ENCODE measurements around the gene NCAPG2. TPM values are rescaled to one million over a fixed set of nuclear protein-coding genes. Genes with fewer than 3 reads are reported as not detected.
"Not testable (repeated sequence)": the region's sequence is repeated elsewhere in the genome, so short reads cannot be mapped to it uniquely, and the experiment has no call there.

Gene NCAPG2
- total RNA-seq, 1 donor from 2014 or later, result 12.7 TPM

DNA sequence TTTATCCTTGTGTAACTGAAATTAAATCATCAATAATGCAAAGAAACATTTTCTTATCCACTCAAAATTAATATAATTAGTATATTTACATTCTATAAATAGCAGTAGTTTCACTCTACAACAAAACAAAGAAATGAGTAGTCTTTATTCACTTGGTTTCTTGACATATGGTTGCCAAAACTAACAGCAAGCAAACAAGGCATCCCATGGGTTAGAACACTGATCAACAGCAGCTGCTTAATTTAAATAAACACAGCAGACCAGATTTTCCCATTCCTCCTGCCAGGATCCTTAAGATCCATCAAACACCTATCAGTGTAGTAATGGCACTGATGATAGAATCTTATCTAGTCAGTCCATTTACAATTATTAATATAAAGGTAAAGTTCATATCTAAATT is 22.1 kb downstream of the NCAPG2 start:
- DNase-seq (ENCODE audit: extremely low read depth, low read depth, low spot score), result no peak

DNA sequence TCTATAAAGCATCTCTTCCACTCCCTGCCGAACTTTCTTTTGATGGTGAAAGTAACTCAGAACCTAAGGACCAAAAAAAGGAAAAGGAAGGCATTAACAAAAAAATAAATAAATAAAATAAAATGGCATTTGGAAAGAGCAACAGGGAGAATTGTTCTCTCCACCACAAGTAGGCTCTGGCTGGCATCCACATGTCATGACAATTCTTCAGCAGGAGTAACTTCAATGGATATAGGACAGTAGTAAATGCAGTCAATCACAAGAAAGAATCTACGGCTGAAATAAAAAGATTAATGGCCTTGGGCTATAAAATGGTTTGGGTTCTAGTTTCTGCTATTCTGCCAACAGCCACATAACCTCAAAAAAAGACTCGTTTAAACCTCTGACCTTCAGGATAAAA is 23.9 kb downstream of the NCAPG2 start:
- no peak for DNase-seq (ENCODE audit: extremely low read depth, low read depth, low spot score)

DNA sequence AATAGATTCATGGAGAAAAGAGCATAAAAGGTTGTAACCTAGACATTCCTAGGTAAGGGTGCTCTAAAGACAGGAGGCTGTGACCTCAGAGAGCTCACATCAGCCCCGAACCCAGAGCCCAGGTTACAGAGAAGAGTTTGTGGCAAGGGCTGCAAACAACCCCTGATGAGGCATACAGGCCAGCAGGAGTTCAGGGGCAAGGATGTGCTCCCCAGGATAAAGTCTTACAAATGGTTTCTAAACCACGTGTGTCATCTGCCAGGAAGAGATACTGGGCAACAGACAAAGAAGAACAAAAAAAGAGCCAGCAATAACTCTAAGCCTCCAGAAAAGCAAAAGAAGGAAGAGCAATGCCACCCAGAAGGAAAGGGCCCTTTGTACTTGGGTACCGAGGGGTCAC is 27.7 kb downstream of the NCAPG2 start:
- no peak for DNase-seq (ENCODE audit: extremely low read depth, low read depth, low spot score)

DNA sequence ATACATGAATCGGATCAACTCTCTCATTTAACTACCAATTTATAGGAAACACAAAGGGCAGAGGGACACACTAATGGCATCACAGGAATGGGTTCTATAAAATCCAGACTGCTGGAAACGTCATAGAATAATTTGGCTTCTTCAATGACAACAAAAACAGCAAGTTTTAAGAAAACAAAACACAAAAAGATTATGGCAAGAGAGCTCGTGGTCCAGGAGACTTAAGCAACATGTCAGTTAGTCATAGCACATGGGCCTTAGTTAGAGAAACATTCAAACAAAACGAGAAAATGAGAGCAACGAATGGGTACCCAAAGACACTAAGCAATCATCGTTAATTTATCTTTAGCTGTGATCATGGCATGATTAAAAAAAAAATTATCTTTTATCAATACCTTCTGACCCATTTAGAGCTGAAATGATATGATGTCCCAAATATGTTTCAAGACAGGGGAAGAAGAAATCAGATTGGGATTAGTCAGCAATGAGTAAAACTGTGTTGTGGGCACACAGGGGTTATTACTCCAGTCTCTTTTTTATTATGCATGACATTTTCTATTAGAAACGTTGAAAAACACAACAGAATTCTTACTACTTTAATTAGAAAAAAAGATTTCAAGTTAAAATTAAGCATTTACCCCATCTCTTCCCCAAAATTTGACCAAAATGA is 28.3 kb downstream of the NCAPG2 start:
- DNase-seq (ENCODE audit: extremely low read depth, low read depth, low spot score), result no peak

DNA sequence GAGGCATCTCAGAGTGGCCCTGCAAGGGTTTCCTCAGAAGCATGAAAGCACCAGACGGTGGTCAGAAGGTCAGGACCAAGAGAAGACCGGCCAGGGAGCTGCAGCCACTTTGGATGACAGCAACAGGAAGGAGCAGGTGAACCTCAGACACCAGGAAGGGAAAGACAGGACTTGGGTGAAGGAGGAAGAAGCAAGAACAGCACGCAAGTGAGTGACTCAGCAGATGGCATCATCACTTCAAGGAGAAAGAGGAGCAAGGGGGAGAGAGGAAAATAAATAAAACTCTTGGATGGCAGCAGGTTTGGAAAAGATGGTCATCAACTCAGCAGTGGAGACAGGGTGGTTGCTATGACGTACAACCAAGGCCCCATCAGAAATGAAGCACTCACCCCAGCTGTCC is 31.6 kb downstream of the NCAPG2 start:
- no peak for DNase-seq (ENCODE audit: extremely low read depth, low read depth, low spot score)

DNA sequence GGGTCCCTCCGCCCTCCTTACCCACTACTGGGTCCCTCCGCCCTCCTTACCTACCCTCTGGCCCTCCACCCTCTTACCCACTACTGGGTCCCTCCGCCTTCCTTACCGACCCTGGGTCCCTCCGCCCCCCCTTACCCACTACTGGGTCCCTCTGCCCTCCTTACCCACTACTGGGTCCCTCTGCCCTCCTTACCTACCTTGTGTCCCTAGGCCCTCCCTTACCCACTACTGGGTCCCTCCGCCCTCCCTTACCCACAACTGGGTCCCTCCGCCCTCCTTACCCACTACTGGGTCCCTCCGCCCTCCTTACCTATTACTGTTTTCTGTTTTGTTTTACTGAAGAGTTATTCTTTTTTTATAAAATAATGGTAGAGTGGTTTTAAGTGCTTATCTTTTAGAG is 36.5 kb downstream of the NCAPG2 start:
- DNase-seq (ENCODE audit: extremely low read depth, low read depth, low spot score), result not testable (repeated sequence)

DNA sequence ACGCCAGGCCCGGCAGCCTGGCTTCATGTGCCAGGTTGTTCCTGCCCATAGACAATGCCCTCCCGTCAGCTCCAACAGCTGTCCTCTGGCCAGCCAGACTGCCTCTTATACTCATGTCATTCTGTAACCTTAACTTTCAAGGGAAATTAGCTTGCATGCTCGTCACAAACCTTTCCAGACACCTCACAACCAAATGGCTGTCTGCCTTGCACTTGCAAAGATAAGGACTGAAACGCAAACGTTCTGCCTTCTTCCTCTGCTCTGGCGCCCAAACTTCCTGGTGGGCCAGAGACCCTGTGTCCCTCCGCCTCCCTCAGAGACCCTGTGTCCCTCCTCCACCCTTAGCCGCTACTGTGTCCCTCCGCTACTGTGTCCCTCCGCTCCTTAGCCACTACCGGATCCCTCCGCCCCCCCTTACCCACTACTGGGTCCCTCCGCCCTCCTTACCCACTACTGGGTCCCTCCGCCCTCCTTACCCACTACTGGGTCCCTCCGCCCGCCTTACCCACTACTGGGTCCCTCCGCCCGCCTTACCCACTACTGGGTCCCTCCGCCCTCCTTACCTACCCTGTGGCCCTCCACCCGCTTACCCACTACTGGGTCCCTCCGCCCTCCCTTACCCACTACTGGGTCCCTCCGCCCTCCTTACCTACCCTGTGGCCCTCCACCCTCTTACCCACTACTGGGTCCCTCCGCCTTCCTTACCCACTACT is 37.5 kb downstream of the NCAPG2 start:
- DNase-seq (ENCODE audit: extremely low read depth, low read depth, low spot score), result not testable (repeated sequence)

DNA sequence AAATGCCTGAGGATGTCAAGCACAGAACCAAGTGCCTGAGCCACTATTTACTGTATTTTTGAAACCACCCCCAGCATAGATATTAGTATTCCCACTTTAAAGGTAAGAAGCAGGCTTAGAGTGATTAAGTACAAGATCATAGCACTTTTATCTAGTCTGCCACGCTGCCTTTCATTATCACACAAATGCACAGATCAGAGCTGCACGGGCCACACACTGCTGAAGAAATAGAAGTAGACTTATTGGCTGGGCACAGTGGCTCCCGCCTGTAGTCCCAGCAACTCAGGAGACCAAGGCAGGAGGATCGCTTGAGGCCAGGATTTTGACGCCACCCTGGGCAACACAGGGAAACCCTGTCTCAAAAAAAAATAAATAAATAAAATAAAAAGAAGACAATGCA is 38.2 kb downstream of the NCAPG2 start:
- no peak for DNase-seq (ENCODE audit: extremely low read depth, low read depth, low spot score)

DNA sequence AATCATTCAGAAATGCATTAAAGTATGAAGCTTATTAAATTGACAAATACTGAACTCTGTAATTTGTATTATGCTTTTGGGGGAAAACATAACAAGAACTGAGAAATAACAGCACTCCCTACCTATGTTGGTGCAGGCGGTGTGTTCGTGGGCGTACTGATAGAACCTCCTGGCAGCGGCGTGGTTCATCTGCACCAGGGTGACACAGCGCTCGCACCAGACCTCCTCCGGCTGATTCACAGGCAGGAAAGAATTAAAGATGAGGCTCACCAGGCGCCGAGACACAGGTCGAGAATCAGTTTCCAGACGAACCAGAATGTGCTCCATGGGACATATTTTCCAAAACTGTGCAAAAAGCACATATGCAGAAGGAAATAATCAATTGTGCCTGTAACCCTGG is 40.2 kb downstream of the NCAPG2 start:
- no peak for DNase-seq (ENCODE audit: extremely low read depth, low read depth, low spot score)

DNA sequence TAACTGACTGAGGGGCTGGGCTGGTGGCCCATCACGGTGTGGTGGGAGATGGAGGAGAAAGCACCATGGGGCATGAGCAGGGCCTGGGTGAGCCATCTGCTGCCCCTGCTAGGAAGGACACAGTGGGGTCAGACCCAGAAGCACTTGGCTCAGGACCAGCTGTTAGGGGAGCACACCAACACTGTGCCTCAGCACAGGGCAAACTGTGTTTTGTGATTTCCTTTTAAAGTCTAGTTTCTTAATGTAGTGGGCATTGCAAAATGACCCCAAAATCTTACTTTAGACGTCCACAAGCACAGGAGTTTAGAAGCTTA is 41.2 kb downstream of the NCAPG2 start:
- no peak for DNase-seq (ENCODE audit: extremely low read depth, low read depth, low spot score)

DNA sequence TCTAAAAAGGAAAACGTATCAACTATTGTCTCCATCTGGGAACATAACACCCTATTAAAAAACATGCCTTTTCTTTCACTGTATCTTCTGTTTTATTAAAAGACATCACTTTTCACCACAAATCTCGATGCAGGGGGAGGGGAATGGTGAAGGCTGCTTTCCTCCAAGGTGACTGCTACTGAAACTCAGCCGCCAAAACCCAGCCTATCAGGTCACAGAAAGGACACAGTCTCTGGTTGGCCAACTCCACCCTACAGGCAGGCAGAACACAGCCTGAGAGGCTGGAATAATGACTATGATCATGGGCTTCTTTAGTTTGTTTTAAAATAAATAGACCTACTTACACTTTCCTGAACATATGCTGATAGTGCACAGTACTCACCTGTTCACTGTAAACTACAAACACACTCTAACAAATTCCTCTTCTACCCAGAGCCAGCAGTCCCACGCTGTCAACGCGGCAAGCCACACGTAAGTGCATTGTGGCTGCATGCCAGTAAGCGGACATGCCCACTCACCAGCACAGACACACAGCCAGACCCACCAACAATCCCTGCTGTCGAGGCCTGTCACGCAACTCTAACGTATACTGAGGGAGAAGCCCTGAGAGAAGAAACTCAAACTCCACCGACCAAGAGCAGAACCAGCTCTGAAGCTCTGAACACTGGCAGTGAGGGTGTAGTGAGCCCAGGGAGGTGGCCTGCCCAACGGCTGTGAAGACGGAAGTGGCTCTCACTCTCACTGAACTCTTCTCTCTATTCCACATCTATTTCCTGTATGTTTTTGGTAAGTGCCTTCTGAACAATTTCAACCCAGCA is 41.8 kb downstream of the NCAPG2 start:
- no peak for DNase-seq (ENCODE audit: extremely low read depth, low read depth, low spot score)

DNA sequence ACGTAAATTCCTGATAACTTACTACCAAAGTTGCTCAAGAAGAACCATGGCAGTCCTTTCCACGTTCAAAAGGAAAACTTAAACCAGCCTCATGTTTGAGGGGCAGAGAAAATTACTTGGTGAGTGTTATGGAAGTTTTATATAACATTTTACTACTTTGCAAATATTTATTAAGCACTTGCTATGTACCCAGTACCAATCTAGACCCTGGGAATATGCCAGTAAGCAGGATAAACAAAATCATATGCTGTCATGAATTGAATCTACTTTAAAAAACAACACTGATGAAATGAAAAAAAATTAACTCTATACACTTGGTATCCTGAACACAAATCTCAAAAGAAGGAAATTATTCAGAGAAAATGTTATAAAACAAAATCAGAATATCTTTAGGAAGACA is 46.1 kb downstream of the NCAPG2 start:
- no peak for DNase-seq (ENCODE audit: extremely low read depth, low read depth, low spot score)

DNA sequence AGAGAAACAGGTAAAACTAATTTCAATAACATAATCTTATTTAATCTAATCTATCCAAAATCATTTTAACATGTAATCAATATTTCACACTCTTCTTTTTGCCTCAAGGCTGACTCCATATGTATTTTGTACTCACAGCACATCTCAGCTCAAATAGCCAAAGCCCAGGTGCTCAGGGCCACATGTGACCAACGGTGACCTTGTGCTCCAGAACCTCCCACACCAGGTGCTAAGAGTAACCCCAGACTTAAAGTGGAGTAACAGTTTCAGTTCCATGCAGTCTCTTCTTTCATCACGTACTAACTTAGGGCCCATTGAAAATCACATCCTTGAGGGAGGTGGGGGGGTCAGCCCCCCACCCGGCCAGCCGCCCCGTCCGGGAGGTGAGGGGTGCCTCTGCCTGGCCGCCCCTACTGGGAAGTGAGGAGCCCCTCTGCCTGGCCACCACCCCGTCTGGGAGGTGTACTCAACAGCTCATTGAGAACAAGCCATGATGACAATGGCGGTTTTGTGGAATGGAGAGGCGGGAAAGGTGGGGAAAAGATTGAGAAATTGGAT is 47.3 kb downstream of the NCAPG2 start:
- DNase-seq (ENCODE audit: extremely low read depth, low read depth, low spot score), result no peak

DNA sequence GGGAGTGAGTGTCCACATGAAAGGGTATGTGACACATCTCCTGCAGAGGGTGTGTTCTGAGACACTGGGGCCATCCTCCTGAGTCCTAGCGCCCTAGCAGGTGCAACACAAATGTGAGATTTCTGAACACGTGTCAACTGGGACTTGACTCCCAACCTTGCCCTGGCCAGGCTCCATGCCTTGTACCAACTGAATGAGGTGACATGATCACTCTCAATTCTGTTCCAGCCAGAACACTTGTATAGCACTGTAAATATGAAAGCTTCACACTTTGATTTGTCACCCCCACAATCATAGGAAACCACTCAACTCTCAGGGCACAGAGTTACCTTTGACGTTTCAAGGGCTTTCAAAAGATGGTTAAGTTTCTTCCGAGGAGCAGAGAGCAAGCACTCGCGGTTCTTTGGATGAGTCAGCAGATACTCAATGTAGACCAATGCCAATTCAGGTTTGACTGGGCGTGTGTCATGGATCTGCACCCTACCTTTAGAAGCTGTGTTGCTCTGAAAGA is 48.6 kb downstream of the NCAPG2 start:
- no peak for DNase-seq (ENCODE audit: extremely low read depth, low read depth, low spot score)

DNA sequence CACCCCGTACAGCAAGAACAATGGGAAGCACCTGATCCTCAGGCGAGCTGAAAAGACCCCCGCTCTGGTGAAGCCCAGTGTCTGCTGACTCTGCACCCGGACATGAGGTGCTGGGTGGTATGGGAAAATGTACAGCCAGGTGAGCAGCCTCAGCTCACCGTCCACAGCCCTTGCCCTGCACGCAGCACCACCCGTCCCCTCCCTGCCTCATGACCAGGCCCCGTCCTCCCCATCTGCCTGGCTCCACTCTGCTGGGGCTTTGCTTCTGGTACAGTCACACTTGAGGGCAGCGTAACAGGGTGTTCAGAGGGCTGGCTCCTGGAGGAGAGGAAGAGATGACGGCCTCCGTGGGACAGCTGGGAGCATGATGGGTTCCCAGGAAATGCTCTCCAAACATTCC is 49.1 kb downstream of the NCAPG2 start:
- DNase-seq (ENCODE audit: extremely low read depth, low read depth, low spot score), result no peak

DNA sequence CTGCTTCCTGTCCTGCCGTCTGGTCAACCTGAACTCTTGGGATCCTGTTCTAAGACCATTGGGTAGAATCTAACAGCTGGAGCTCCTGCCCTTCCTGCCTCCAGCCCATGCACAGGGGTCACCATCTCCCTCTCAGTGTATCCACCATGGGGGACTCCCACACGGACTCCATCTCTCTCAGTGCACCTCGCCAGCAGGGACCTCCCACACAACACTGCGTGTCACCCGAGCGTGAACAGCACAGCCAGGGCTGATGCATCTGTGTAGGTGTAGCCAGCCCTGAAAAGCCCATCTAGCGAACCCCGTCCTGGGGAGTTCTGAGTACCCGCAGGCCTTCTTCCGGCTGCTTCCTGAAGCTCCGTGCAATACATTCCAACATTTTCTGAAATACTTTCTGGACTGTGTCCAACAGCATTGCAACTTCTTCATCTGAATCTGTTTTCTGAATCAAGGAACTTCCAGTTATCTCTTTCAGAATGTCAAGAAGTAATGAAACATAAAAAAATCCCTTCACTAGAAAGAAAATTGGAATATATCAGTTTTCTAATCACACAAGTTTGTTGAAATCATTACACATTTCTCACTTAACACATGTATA is 52.5 kb downstream of the NCAPG2 start:
- no peak for DNase-seq (ENCODE audit: extremely low read depth, low read depth, low spot score)

DNA sequence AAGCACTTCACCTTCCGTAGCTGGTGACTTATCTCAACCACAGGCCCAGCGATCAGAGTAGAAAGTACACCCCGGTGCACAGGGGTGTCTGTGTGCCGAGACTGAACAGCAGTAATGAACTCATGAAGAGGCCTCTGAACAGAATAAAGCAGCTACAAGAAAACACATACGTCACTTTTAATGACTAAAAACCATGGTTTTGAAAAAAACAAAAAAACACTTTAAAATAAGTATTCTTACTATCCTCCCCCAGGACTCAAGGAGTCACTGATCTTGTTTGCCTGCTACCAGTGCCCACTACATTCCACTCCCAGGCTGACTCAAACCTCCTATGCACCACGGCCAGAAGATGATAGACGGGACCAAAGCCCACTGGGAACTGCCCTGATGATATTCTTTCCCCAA is 53.8 kb downstream of the NCAPG2 start:
- DNase-seq (ENCODE audit: extremely low read depth, low read depth, low spot score), result no peak

DNA sequence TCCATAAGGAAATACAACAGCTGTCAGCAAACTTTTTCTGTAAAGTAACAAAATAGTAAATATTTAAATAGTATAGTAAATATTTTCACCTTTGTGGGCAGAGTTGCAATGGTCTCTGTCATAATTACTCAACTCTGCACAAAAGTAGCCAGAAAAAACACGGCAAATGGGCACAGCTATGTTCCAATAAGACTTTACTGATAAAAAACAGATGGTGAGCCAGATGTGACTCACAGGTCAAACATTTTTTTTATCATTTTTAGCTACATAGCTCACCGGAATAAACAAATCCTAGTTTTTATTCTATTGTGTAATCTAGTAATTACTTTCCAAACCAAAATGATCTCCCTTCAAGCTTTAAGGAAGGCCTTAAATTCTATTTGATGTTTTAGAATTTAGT is 55.3 kb downstream of the NCAPG2 start:
- DNase-seq (ENCODE audit: extremely low read depth, low read depth, low spot score), result peak; percentile 36

DNA sequence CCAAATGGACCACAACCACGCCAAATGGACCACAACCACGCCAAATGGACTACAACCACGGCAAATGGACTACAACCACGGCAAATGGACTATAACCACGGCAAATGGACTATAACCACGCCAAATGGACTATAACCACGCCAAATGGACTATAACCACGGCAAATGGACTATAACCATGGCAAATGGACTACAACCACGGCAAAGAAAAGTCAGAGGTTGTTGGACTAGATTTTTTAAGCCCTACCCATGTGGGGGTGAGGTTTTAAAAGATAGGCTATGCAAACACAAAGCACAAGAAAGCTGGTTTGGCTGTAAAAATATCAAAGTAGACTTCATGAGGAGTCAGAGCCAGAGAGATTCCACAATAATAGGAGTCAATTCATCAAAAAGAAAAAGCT is 55.8 kb downstream of the NCAPG2 start:
- no peak for DNase-seq (ENCODE audit: extremely low read depth, low read depth, low spot score)

DNA sequence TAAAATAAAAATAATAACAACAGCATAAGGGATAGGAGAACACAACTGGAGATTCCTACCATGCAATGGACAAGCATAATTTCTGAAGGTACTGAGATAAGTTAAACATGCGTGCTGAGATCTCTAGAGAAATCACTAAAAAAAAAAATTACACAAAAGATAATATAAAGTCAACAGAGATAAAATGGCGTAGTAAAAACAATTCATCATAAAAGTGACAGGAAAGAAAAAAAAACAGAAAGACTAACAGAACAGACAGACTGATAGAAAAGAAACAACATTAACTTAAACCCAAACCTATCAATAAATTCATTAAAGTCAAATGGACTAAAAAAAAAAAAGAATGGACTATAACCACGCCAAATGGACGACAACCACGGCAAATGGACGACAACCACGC is 56.4 kb downstream of the NCAPG2 start:
- no peak for DNase-seq (ENCODE audit: extremely low read depth, low read depth, low spot score)

DNA sequence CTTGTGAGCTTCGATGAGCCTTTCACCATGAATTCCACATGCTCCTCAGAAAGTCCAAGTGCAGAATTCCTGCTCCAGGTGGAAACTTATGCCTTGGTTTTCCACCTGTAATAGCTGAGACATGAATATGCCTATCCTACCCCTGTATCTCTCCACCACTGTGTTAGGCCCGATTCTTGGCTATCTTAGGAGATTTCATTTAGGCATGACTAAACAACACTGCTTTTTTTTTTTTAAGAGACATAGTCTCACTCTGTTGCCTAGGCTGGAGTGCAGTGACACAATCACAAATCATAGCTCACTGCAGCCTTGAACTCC is 57.2 kb downstream of the NCAPG2 start:
- no peak for DNase-seq (ENCODE audit: extremely low read depth, low read depth, low spot score)

Measured in glomerular endothelial cell (primary cell).